NCI-H748 treated with DMSO at 0.1 percent for 48 hours (cell line): ENCODE data around the gene CDK2.
"Not testable (repeated sequence)": the region's sequence is repeated elsewhere in the genome, so short reads cannot be mapped to it uniquely, and the experiment has no call there.

Source experiments
- DNase-seq: peaks from one replicate; lab custom pipeline; 2025; lab: John Stamatoyannopoulos, UW

The CDK2 gene

DNA sequence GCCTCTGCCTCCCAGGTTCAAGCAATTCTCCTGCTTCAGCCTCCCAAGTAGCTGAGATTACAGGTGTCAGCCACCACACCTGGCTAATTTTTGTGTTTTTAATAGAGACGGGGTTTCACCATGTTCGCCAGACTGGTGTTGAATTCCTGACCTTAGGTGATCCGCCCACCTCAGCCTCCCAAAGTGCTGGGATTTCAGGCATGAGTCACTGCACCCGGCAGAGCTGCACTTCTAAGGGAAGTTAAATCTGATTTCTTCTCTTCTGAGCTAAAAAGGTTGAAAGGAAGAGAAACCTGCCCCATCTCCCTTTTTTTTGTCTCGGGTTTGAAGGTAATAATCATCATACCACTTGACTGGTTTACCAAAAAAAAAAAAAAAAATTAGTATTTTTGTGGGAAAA, 15.3 kb downstream of the CDK2 start:
- not testable (repeated sequence) for DNase-seq

DNA sequence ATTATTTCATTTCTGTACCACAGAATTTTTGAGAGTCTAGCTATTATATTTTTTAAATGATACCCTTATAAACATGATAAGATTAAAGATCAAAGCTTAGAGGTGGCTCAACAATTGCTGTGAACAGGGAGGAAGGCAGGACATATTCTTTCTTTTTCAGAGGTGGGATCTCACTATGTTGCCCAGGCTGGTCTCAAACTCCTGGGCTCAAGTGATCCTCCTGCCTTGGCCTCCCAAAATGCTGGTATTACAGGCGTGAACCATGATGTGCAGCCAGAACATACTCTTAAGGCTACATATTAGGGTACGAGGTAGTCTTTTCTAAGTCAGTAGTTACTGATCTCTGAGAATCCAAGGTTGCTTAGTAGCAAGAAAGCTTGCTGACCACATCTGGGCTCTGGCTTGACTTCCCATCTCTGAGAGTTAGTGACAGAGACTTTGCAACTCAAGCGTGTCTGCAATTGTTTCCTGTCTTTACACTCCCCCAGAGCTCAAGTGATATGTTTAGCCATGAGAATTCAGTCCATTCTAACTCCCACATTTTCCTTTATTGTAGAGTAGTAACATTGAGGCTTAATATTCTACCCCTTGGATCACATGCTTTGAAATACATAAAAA, 15.8 kb downstream of the CDK2 start:
- DNase-seq, result no peak

DNA sequence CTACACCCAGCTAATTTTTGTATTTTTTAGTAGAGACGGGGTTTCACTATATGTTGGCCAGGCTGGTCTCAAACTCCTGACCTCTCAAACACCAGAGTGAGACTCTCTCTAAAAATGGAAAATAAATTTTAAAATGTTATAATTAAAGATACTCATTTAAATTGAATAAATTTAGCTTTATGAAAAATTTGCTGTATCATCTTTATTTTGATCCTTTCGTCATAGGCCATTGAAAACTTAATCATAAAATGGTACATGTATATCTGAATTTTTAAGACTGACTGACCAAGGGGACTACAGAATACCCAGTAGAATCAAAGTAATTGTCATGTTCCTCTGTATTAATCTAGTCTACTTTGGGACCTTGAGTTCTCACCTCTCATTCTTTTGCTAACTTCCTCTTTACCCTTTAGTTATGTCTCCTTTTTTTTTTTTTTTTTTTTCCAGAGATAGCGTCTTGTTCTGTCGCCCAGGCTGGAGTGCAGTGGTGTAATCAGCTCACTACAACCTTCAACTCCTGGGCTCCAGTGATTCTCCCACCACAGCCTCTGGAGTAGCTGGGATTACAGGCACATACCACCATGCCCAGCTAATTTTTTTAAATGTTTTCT, 16.7 kb downstream of the CDK2 start:
- no peak for DNase-seq

DNA sequence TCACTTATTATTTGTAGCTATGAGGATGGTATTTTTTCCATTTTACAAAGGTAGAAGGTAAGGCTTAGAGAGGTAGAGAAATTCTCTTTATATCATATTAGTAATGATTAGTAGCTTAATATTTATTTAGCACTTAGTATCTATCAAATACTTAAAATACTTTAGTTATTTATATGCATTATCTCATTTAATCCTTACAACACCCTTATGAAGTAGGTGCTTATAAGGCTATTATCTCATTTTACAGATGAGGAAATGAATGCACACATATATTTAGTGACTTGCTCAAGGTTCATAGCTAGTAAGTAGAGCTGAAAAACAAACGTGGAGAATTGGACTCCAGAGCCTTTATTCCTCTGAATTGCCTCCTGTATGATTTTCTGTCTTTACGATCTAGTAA, 18.2 kb downstream of the CDK2 start:
- DNase-seq, result no peak

DNA sequence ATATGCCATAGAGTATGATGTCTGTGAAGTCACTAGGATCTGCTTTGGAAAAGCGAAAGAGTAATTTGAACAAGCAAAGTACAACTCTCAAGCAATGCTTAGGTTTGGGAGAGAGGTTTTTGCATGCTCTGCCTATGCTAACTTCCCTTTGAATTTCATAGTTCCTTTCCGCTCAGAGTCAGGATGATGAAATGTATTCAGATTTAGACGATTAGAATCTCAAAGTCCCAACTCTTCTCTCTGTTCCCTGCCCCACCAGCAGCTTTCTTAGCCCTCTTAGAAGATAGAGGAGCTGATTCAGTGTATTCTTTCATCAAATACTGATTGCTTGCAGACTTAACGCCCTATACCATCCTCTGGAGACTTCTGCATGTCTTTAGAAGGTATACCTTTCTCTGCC, 18.7 kb downstream of the CDK2 start:
- no peak for DNase-seq

DNA sequence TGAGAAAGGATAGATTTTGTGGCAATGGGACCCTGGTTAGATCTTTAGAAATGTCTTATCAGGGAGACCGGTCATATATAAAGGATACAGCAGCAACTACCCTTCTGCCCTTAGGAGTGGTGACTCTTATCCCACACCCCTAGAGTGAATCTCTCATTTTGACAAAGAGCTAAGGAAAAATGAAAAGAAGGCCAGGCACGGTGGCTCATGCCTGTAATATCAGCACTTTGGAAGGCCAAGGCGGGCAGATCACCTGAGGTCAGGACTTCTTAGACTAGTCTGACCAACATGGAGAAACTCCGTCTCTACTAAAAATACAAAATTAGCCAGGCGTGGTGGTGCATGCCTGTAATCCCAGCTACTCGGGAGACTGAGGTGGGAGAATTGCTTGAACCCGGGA, 19.3 kb downstream of the CDK2 start:
- not testable (repeated sequence) for DNase-seq

DNA sequence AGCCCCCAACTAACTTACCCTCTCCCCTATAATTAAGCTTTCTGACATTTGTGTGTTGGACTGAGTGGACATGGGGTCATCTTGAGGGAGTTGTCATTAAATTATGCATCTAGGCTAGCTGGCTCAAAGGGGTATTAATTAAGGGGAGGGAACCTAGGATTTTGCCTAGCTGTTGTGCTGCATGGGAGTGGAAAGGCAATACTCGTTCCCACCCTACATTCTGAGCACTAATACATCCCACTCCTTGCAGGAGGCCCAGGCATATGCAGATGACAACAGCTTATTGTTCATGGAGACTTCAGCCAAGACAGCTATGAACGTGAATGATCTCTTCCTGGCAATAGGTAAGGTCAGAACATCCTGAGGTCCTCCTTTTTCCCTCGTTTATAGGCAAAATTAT, 24.5 kb downstream of the CDK2 start:
- no peak for DNase-seq

DNA sequence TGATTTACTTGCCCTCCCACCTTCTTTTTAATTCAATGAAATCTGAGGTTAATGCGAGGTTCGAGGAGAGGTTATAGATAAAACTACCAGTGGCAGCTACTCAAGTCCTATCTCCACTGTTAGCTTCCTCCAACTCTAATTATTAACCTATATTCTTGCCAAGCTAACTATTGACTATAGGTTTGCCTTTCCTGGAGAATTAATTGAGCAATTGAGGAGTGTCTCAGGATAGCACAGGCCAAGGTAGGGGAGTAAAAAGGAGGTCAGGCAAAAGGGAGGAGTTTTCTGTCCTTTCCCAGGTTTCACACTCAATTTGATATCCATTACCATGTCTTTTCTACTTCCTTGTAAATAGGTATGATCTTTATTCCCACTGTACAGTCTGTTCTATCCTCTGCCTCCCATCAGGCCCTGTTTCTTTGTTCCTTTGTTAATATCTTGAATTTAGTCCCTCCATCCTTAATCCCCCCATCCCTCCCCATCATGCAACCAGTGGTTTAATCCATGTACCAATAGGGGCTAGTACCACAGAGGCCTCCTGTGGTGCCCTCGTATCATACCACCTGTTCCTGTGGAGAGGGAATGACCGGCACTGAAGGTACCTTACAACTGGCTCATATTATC, 26.7 kb downstream of the CDK2 start:
- no peak for DNase-seq

DNA sequence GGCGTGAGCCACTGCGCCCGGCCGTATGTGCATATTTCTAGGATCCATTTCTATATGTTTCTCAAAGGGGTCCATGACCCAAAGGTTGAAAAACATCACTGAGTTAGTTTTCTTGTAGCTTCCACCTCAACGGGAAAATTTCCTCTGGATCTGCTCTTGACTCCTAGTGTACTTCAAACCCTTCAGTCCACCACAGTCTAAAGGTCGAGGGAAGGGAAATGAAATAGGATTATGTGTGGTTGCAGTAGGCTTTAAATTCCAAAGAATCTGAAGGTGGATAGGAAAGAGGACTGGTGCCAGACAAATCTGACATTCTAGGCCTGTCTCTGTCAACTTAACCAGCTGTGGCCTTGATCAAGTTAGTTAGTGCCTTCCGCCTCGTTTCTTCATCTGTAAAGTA, 28.7 kb downstream of the CDK2 start:
- no peak for DNase-seq

DNA sequence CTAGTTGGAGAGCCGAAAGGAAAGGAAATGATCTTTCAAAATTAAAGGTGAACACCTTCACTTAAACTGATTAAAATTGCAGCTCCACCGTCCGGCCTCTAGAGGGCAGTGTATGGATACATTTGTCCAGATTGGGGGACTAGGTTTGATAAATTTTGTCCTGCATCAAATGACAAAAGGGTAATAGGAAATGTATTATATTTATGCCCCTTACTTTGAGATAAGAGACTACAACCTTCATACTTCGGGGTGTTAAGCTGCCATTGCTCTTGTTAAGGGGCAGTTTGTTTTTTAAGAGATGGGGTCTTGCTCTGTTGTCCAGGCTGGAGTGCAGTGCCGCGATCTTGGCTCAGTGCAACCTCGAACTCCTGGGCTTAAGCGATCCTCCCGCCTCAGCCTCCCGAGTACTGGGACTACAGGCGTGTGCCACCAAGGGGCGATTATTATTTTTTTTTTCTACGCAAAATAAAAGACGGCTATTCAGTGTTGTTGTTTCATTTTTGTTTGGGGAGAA, 29.6 kb downstream of the CDK2 start:
- DNase-seq, result peak; percentile 73

DNA sequence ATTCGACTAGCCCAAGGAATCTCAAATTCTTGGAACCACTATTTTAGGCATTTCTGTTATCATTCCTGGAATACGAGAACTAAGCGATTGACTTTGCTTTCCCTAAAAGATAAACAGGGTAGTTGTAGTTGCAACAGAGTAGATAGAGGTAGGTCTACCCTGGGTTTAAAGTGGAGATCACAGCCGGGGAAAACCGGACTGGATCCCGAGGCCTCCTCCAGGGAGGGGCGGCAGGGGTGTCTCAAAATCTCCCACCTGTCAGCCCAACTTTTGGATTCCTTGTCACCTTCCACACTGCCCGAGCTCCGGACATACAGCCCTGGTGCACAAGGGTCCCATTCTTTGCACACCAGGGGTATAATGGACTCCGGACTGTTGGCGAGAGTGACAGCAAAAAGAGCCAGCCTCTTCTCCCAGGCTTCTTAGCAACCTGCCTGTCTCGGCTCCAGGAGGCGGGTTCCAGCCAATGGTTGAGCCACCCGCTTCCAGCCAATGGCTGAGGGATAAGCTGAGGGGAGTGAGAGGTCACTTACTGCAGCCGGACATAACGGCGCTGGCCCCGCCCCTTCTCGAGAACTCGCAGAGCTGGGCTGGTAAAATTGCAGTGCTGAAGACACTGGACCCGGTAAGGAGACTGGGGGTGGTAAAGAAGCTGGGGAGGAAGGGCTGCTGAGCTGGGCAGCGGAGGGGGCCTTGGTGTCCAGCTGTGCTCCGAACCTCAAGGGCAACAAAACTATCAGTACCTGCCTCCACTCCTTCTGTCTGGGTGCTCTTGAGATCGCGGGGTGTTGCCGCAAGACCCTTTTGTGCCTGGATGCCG, 30.3 kb downstream of the CDK2 start, which contains the start of gene SUOX:
Gene SUOX, plus strand, starts transcription at position 562 of the 820 bp plus-strand sequence. CDS start 4,946 bp downstream, outside the sequence.
- peak; percentile 89 for DNase-seq

DNA sequence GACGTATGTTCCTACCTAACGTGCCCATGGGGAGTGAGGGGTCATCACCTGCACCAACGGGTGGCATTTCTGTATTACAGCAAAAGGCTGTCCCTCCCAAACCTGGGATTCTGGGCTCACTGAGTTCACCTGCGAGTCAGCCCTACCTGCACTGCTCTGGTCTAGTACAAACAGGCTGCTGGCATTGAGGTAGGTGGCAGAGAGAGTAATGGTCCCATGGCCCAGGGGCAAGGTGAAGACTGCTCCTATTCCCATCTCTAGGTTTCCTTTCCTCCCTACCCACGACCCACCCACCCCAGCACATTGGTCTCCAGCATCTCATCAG, 30.9 kb downstream of the CDK2 start:
- peak; percentile 18 for DNase-seq

DNA sequence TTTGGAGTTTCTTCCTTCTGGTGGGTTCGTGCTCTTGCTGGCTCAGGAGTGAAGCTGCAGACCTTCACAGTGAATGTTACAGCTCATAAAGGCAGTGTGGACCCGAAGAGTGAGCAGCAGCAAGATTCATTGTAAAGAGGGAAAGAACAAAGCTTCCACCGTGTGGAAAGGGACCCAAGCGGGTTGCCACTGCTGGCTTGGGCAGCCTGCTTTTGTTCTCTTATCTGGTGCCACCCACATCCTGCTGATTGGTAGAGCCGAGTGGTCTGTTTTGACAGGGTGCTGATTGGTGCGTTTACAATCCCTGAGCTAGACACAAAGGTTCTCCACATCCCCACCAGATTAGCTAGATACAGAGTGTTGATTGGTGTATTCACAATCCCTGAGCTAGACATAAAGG, 32.9 kb downstream of the CDK2 start:
- not testable (repeated sequence) for DNase-seq

DNA sequence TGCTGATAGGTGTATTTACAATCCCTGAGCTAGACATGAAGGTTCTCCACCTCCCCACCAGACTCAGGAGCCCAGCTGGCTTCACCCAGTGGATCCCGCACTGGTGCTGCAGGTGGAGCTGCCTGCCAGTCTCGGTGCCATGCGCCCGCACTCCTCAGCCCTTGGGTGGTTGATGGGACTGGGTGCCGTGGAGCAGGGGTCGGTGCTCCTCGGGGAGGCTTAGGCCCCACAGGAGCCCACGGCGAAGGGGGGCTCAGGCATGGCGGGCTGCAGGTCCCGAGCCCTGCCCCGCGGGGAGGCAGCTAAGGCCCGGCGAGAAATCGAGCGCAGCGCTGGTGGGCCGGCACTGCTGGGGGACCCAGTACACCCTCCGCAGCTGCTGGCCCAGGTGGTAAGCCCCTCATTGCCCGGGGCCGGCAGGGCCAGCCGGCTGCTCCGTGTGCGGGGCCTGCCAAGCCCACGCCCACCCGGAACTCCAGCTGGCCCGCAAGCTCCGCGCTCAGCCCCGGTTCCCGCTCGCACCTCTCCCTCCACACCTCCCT, 33.4 kb downstream of the CDK2 start:
- DNase-seq, result not testable (repeated sequence)

DNA sequence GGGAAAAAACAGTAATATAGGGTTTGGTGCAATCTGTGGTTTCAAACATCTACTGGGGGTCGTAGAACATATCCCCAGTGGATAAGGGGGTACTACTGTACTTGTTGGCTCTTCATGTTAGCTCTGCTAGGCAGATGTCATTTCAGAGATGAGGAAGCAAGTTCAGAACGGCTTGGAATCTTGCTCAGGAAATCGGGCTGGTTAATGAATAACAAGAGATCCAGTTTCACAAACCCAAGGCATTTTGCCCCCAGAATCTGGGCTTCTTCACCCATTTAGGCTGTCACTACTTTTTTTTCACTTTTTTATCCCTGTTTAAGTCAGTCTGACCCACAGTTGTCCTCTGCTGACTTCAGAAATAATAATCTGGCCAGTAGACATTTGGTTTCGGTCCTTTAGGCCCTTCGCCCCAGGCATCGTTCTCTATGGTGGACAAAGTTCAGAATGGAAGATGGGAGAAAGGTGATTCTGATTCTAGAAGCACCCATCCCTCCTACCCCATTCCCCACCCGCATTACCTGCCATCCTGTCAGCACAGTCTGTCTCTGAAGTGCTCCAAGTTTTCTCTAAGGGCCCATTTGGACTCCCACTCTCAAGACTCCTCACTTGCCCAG, 35.0 kb downstream of the CDK2 start:
- DNase-seq, result no peak

DNA sequence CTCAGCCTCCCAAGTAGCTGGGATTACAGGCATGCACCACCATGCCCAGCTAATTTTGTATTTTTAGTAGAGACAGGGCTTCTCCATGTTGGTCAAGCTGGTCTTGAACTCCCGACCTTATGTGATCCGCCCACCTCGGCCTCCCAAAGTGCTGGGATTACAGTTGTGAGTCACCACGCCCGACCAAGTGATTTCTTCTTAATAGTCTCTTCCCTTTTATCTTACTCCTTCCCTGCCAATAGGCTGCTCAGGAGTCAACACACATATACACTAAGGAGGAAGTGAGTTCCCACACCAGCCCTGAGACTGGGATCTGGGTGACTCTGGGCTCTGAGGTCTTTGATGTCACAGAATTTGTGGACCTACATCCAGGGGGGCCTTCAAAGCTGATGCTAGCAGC, 36.7 kb downstream of the CDK2 start:
- DNase-seq, result not testable (repeated sequence)

DNA sequence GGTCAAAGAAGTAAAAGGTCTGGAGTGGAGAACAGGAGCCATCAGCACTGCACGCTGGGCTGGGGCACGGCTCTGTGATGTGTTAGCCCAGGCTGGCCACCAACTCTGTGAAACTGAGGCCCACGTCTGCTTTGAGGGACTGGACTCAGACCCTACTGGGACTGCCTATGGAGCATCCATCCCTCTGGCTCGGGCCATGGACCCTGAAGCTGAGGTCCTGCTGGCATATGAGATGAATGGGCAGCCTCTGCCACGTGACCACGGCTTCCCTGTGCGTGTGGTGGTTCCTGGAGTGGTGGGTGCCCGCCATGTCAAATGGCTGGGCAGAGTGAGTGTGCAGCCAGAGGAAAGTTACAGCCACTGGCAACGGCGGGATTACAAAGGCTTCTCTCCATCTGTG, 37.6 kb downstream of the CDK2 start:
- DNase-seq, result no peak

DNA sequence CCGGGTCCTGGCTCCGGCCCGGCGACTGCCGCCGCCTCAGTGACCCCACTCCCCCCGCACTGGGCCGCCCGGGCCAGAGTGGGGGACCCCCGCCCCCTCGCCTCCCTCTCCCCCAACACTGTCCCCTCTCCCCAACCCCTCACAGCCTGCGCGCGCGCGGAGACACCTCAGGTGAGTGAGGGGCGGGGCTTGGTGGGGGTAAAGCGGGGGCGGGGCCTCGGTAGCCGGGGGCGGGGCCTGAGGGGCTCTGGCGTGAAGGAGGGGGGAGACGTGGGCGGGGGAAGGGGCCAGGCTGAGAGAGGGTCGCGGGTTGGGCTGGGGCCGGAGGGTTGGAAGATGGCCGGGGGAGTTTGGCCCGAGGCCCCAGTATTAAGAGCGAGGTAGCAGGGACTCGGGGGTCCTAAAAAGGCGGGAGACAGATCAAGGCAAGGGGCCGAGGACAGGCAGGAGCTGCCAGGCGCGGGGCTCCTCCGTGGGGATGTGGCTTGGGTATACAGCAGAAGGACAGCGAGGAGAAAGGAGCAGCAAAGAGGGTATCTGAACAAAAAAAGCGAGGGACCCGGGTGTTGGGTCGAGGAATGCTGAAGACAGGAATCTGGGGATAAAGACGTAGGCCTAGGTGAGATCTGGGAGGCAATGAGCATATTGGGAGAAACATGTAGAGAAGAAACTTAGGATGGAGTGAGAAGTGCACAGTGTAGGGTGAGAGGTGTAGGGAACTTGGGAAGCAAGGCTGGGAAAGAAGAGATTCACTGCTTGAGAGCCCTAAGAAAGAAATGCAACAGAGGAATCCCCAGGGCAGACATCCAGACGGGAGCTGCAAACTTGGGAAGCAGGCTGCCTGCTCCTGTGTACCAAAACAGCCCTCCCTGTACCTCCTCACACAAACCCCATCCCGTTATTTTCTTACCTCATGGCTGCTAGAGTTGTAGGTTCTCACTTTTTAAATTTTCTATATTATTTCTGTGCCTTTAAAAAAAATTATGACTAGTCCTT, 41.2 kb downstream of the CDK2 start:
- peak; percentile 56 for DNase-seq

DNA sequence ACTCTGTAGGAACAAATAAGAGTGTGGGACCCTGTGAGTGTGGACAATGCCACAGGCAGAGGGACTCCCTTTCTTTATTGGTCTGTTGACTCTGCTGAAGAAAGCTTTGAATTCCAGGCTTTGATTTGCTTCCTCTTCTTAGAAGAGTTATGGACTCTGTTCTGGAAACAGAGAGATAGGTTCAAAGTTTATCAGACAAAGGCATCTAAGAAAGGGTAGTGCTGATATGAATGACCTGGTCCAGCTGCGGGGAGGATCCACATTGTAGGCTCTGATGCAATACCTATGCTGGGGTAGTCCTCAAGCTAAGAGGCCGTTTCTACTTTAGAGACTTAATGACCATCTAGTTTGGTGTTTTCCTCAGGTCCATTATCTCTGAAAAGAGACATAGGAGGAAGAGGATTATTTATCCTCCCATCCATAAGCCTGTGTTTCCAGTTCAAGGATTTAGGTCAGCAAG, 43.5 kb downstream of the CDK2 start:
- no peak for DNase-seq

DNA sequence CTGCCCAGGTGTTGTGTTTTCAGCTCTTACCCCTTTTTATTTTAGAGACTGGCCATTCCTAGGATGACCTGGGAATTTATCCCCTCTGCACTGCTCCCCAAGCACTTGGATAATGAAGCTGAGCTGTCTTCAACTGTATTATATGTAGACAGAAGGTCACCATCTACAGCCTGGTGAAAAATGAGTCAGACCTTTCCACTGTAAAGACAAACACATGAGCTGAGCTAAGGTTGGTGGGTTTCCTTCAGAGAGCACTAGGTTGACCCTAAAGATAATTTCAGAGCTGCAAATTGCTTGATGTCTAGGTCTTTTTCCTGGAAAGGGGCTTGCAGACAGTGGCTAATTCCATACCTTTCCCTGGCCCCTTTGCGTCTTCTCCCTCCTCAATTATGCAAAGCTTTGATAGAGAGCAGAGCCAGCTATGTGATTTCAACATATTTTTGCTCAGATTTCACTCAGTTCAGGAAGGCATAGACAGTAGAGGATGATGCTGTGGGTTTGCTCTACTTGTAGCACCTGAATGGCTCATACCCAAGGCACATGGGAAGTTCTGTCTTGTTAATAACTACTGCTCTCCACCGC, 45.0 kb downstream of the CDK2 start:
- no peak for DNase-seq
